NOMO-1 treated with dmso at 0.1 percent for 144 hours (cell line): Measurements from ENCODE around the gene DCAF7.

Source experiments
- DNase-seq: peaks from one replicate; lab custom pipeline; 2025; ENCODE audit not compliant: unreplicated experiment; lab: John Stamatoyannopoulos, UW

DCAF7 gene

GRCh38 chr17:63524051-63524450, 26.2 kb upstream of the DCAF7 start:
- DNase-seq, result no peak

GRCh38 chr17:63525190-63525946, 24.9 kb upstream of the DCAF7 start:
- DNase-seq, result no peak

- no peak for DNase-seq
These were observed 23.4 kb upstream of the DCAF7 start for GRCh38 chr17:63526861-63527260.

- DNase-seq, result no peak
These were observed 22.1 kb upstream of the DCAF7 start for GRCh38 chr17:63528183-63528582.

- no peak for DNase-seq
These were observed 20.3 kb upstream of the DCAF7 start for GRCh38 chr17:63529711-63530556.

- DNase-seq, result no peak
These were observed 19.7 kb upstream of the DCAF7 start for GRCh38 chr17:63530557-63531021.

- no peak for DNase-seq
These were observed 19.0 kb upstream of the DCAF7 start for GRCh38 chr17:63531022-63531965.

- DNase-seq, result no peak
These were observed 16.7 kb upstream of the DCAF7 start for GRCh38 chr17:63533433-63534077.

- no peak for DNase-seq
These were observed 16.2 kb upstream of the DCAF7 start for GRCh38 chr17:63534078-63534570.

- no peak for DNase-seq
These were observed 15.3 kb upstream of the DCAF7 start for GRCh38 chr17:63534816-63535455.

- DNase-seq, result no peak
These were observed 14.6 kb upstream of the DCAF7 start for GRCh38 chr17:63535640-63536039.

- no peak for DNase-seq
These were observed 13.3 kb upstream of the DCAF7 start for GRCh38 chr17:63537001-63537400.

GRCh38 chr17:63537991-63538692, 12.1 kb upstream of the DCAF7 start:
- no peak for DNase-seq

GRCh38 chr17:63538693-63539595, 11.3 kb upstream of the DCAF7 start:
- no peak for DNase-seq

GRCh38 chr17:63540590-63540989, 9.7 kb upstream of the DCAF7 start:
- DNase-seq, result no peak

GRCh38 chr17:63542218-63542545, 8.1 kb upstream of the DCAF7 start:
- DNase-seq, result no peak

GRCh38 chr17:63542942-63543821, 7.1 kb upstream of the DCAF7 start:
- no peak for DNase-seq
